WTC11 (cell line): Measurements from ENCODE around the gene NR3C1. TPM values are rescaled to one million over a fixed set of nuclear protein-coding genes. Genes with fewer than 3 reads are reported as not detected.

ENCODE experiments used
- ATAC-seq: fragments of 200-7000 bp; cut with Tn5 transposase; 2 replicates; pipeline ENCODE4 v1.10.0; 2021; ENCODE audit warnings: mild to moderate bottlenecking, moderate library complexity
- CTCF ChIA-PET: fragments of 300-600 bp; sonication (Branson Sonifier 250); formaldehyde crosslinking; loops from one replicate; lab custom pipeline; 2021; ENCODE audit warnings: antibody characterized with exemption; lab: Charles Lee
- POLR2A ChIA-PET: fragments of 350-600 bp; sonication (Branson Sonifier 250); formaldehyde crosslinking; loops from one replicate; lab custom pipeline; 2021; ENCODE audit warnings: antibody characterized with exemption; lab: Charles Lee
- DNase-seq: peaks from one replicate; pipeline ENCODE4 v3.0.0; 2021; ENCODE audit warnings: low spot score
- H3K27ac Mint-ChIP-seq: 2 replicates; pipeline ENCODE4 v1.8.0; 2021; ENCODE audit warnings: mixed read lengths
- H3K27me3 Mint-ChIP-seq: 2 replicates; pipeline ENCODE4 v1.8.0; 2021; ENCODE audit warnings: low read depth, mild to moderate bottlenecking, moderate library complexity, mixed read lengths
- H3K36me3 Mint-ChIP-seq: 2 replicates; pipeline ENCODE4 v1.8.0; 2021; ENCODE audit warnings: mixed read lengths
- H3K4me1 Mint-ChIP-seq: 2 replicates; pipeline ENCODE4 v1.8.0; 2022; ENCODE audit warnings: mixed read lengths
- H3K4me3 Mint-ChIP-seq: 2 replicates; pipeline ENCODE4 v1.8.0; 2021; ENCODE audit warnings: mild to moderate bottlenecking, moderate library complexity, mixed read lengths
- H3K9me3 Mint-ChIP-seq: 2 replicates; pipeline ENCODE4 v1.8.0; 2021; ENCODE audit warnings: mixed read lengths
- AR ChIP-seq: fragments of 250-450 bp; sonication (Bioruptor Pico); IDR thresholded peaks from 2 replicates; pipeline ENCODE4 v1.9.0; 2021; ENCODE audit warnings: mild to moderate bottlenecking
- ATF6 ChIP-seq: sonication (generic); formaldehyde crosslinking; IDR thresholded peaks from 2 replicates; pipeline ENCODE4 v1.8.1; 2023; ENCODE audit warnings: mild to moderate bottlenecking, missing genetic modification reagents
- CBFB ChIP-seq: sonication (generic); formaldehyde crosslinking; IDR thresholded peaks from 2 replicates; pipeline ENCODE4 v1.8.1; 2022; ENCODE audit warnings: mild to moderate bottlenecking, low read depth, missing genetic modification reagents
- CTCF ChIP-seq: fragments of 200-600 bp; IDR thresholded peaks from 2 replicates; pipeline ENCODE4 v1.8.0; 2022; ENCODE audit warnings: antibody characterized with exemption
- GABPB1 ChIP-seq: sonication (generic); formaldehyde crosslinking; IDR thresholded peaks from 2 replicates; pipeline ENCODE4 v1.8.1; 2023; ENCODE audit warnings: mild to moderate bottlenecking, missing genetic modification reagents
- GTF2I ChIP-seq: fragments of 250-450 bp; sonication (Bioruptor Pico); conservative IDR thresholded peaks from 2 replicates; pipeline ENCODE4 v1.4.0; 2021; ENCODE audit warnings: mild to moderate bottlenecking
- MAX ChIP-seq: sonication (generic); formaldehyde crosslinking; IDR thresholded peaks from 2 replicates; pipeline ENCODE4 v1.8.0; 2022; ENCODE audit warnings: mild to moderate bottlenecking, missing genetic modification reagents
- MXD4 ChIP-seq: fragments of 250-450 bp; sonication (Bioruptor Pico); IDR thresholded peaks from 2 replicates; pipeline ENCODE4 v1.8.0; 2021; ENCODE audit warnings: mild to moderate bottlenecking, moderate library complexity, borderline replicate concordance
- MYBL2 ChIP-seq: sonication (generic); formaldehyde crosslinking; IDR thresholded peaks from 2 replicates; pipeline ENCODE4 v1.8.1; 2023; ENCODE audit warnings: mild to moderate bottlenecking, moderate library complexity, missing genetic modification reagents
- NFE2L1 ChIP-seq: sonication (generic); formaldehyde crosslinking; IDR thresholded peaks from 2 replicates; pipeline ENCODE4 v1.8.1; 2023; ENCODE audit warnings: missing genetic modification reagents
- NR1H2 ChIP-seq: sonication (generic); formaldehyde crosslinking; IDR thresholded peaks from 2 replicates; pipeline ENCODE4 v1.9.0; 2021; ENCODE audit warnings: mild to moderate bottlenecking, moderate library complexity, missing genetic modification reagents
- NR2C2 ChIP-seq: sonication (generic); formaldehyde crosslinking; IDR thresholded peaks from 2 replicates; pipeline ENCODE4 v1.8.0; 2022; ENCODE audit warnings: mild to moderate bottlenecking, missing genetic modification reagents
- PRDM15 ChIP-seq: sonication (generic); formaldehyde crosslinking; IDR thresholded peaks from 2 replicates; pipeline ENCODE4 v1.8.0; 2022; ENCODE audit warnings: missing genetic modification reagents
- PREB ChIP-seq: sonication (generic); formaldehyde crosslinking; IDR thresholded peaks from 2 replicates; pipeline ENCODE4 v1.8.1; 2022; ENCODE audit warnings: mild to moderate bottlenecking, missing genetic modification reagents, moderate library complexity, borderline replicate concordance
- PRRX2 ChIP-seq: fragments of 250-450 bp; sonication (Bioruptor Pico); IDR thresholded peaks from 2 replicates; pipeline ENCODE4 v1.8.0; 2021; ENCODE audit warnings: mild to moderate bottlenecking
- RELA ChIP-seq: sonication (generic); formaldehyde crosslinking; IDR thresholded peaks from 2 replicates; pipeline ENCODE4 v1.8.1; 2022; ENCODE audit warnings: missing genetic modification reagents, mild to moderate bottlenecking, borderline replicate concordance
- SOX15 ChIP-seq: fragments of 250-450 bp; sonication (Bioruptor Pico); IDR thresholded peaks from 2 replicates; pipeline ENCODE4 v1.9.0; 2021; ENCODE audit warnings: mild to moderate bottlenecking
- SP1 ChIP-seq: sonication (generic); formaldehyde crosslinking; conservative IDR thresholded peaks from 2 replicates; pipeline ENCODE4 v1.8.1; 2022; ENCODE audit warnings: missing genetic modification reagents
- total RNA-seq: library from RNA; stranded (reverse); gene quantifications from 3 replicates; pipeline ENCODE4 v1.2.3, GENCODE V29; 2021

NR3C1 gene
- total RNA-seq, 1 experiment from 2014 or later = 15.0 TPM

- TF ChIP-seq MAX = no peak
- TF ChIP-seq, all 79 proteins: peak for 0
Observed at GRCh38 chr5:143274952-143275351, 128.5 kb downstream of the NR3C1 start (continued).

GRCh38 chr5:143271431-143271830, 132.1 kb downstream of the NR3C1 start:
- Mint-ChIP-seq H3K4me3 (no peak overlapping the region), H3K36me3 (peaks cover 24% of the 10 kb centered on the region), H3K4me1 (peaks cover 6% of the 10 kb centered on the region), H3K9me3 (peaks cover 33% of the 10 kb centered on the region), H3K27ac (no peak overlapping the region), H3K27me3 (no peaks in the 10 kb centered on the region; the same call in 1 of the 2 replicates)
- ATAC-seq (no peak), DNase-seq (no peak)
- POLR2A ChIA-PET = no interaction called here
- CTCF ChIA-PET = no interaction called here
- TF ChIP-seq MXD4 (CRISPR knock-in tag) = no peak

- no peak for ATAC-seq
- Mint-ChIP-seq H3K4me3 (no peak overlapping the region), H3K27me3 (no peaks in the 10 kb centered on the region; the same call in 1 of the 2 replicates), H3K36me3 (peaks cover 32% of the 10 kb centered on the region), H3K4me1 (no peaks in the 10 kb centered on the region), H3K27ac (no peak overlapping the region)
- POLR2A ChIA-PET = no interaction called here
- CTCF ChIA-PET = no interaction called here
- TF ChIP-seq ATF6 (CRISPR knock-in tag) = no peak
- TF ChIP-seq RELA = no peak
- TF ChIP-seq NFE2L1 (CRISPR knock-in tag) = no peak
- TF ChIP-seq CTCF = no peak
- no peak for TF ChIP-seq PRRX2 (CRISPR knock-in tag)
- no peak for TF ChIP-seq NR1H2 (CRISPR knock-in tag)
- TF ChIP-seq MAX = no peak
- TF ChIP-seq SP1 (CRISPR knock-in tag) = no peak
- no peak for TF ChIP-seq NR2C2 (CRISPR knock-in tag)
- TF ChIP-seq PREB (CRISPR knock-in tag) = no peak
- TF ChIP-seq, all 79 proteins: peak for 0
- H3K9me3 Mint-ChIP-seq = peaks cover 43% of the 10 kb centered on the region
- DNase-seq = no peak
Observed at GRCh38 chr5:143268388-143268787, 135.1 kb downstream of the NR3C1 start.

GRCh38 chr5:143267186-143267585, 136.3 kb downstream of the NR3C1 start:
- no peak for ATAC-seq
- no peak for DNase-seq
- no peaks in the 10 kb centered on the region for H3K27me3 Mint-ChIP-seq
- no peak overlapping the region for H3K4me3 Mint-ChIP-seq
- H3K36me3 Mint-ChIP-seq = peaks cover 32% of the 10 kb centered on the region
- no peak overlapping the region for H3K27ac Mint-ChIP-seq
- POLR2A ChIA-PET = interaction anchor here (0.6 kb wide), 1 partner anchor 19 kb away, joined by 7 read pairs; no protein-coding TSS in a partner anchor
- CTCF ChIA-PET = interaction anchor here (0.6 kb wide), 1 partner anchor 18 kb away, joined by 4 read pairs; no protein-coding TSS in a partner anchor
- no peaks in the 10 kb centered on the region for H3K4me1 Mint-ChIP-seq
- H3K9me3 Mint-ChIP-seq = peaks cover 43% of the 10 kb centered on the region
- TF ChIP-seq MAX (no peak), GABPB1 (no peak), SOX15 (CRISPR knock-in tag) (no peak), NR2C2 (CRISPR knock-in tag) (no peak), AR (no peak), CBFB (CRISPR knock-in tag) (no peak), PRDM15 (CRISPR knock-in tag) (no peak), MYBL2 (CRISPR knock-in tag) (no peak), GTF2I (CRISPR knock-in tag) (no peak)
